H1 (cell line): Measurements from ENCODE around the gene OPA3. TPM values are rescaled to one million over a fixed set of nuclear protein-coding genes. Genes with fewer than 3 reads are reported as not detected.

Source experiments
- polyA plus RNA-seq, 7 experiments: library from polyadenylated mRNA; depleted of rRNA in 3 of 7; stranded (reverse) in 5 of 7; unstranded in 2 of 7; fragments of >200 nt in 5 of 7; fragments of 200-250 nt in 2 of 7; gene quantifications; 1 replicate in 5 of 7; 2 replicates in 1 of 7; 4 replicates in 1 of 7; pipeline versions ENCODE4 v1.2.1 to v1.2.3, GENCODE V29; 2011 to 2013; ENCODE audit warnings: missing spikeins in 2 of 7, mixed read lengths in 2 of 7
- total RNA-seq: library from RNA; stranded (reverse); fragmentation: NEBNext Ultra II Directional; extraction: Animal tissue kit (Norgen Biotek cat#: 25700); gene quantifications from 2 replicates; pipeline ENCODE4 v1.2.1, GENCODE V29; 2021

OPA3 gene
- total and polyA plus RNA-seq, 2 of the 8 experiments (the other 6 are each of a cell fraction or from before 2014, with no cell fraction given) = 12.5 to 14.5 TPM

Other genes with a start within 250 kb of the OPA3 start
- gene KLC3, start 244.1 kb downstream of the OPA3 start, total RNA-seq = 2.8 and 3.2 TPM in 2 replicates
- gene KLC3, start 244.1 kb downstream of the OPA3 start, polyA plus RNA-seq (2011; rRNA removed) = 1.3 and 2.4 TPM in 2 replicates
- gene ERCC2, start 214.2 kb downstream of the OPA3 start, total RNA-seq = 93.4 and 107 TPM in 2 replicates
- gene ERCC2, start 214.2 kb downstream of the OPA3 start, polyA plus RNA-seq (2011; rRNA removed) = 117 and 197 TPM in 2 replicates
- 15.3 and 18.4 TPM in 2 replicates for gene PPP1R13L, start 179.7 kb downstream of the OPA3 start, total RNA-seq
- 9.1 and 20.4 TPM in 2 replicates for gene PPP1R13L, start 179.7 kb downstream of the OPA3 start, polyA plus RNA-seq (2011; rRNA removed)
- 34.8 and 38.0 TPM in 2 replicates for gene POLR1G, start 178.2 kb downstream of the OPA3 start, total RNA-seq
- 16.8 and 18.4 TPM in 2 replicates for gene POLR1G, start 178.2 kb downstream of the OPA3 start, polyA plus RNA-seq (2011; rRNA removed)
- gene ERCC1, start 160.9 kb downstream of the OPA3 start, total RNA-seq = 44.7 and 46.4 TPM in 2 replicates
- 94.2 and 112 TPM in 2 replicates for gene ERCC1, start 160.9 kb downstream of the OPA3 start, polyA plus RNA-seq (2011; rRNA removed)
- 1.3 and 2.7 TPM in 2 replicates for gene FOSB, start 116.8 kb downstream of the OPA3 start, total RNA-seq
- gene FOSB, start 116.8 kb downstream of the OPA3 start, polyA plus RNA-seq (2011; rRNA removed) = 0.44 and 1.2 TPM in 2 replicates
- gene RTN2, start 87.8 kb downstream of the OPA3 start, total RNA-seq = 21.1 and 21.6 TPM in 2 replicates
- 21.0 and 33.5 TPM in 2 replicates for gene RTN2, start 87.8 kb downstream of the OPA3 start, polyA plus RNA-seq (2011; rRNA removed)
- gene PPM1N, start 86.4 kb downstream of the OPA3 start, total RNA-seq = 11.0 and 12.2 TPM in 2 replicates
- gene PPM1N, start 86.4 kb downstream of the OPA3 start, polyA plus RNA-seq (2011; rRNA removed) = 14.4 and 17.5 TPM in 2 replicates
- 135 and 138 TPM in 2 replicates for gene VASP, start 77.3 kb downstream of the OPA3 start, total RNA-seq
- gene VASP, start 77.3 kb downstream of the OPA3 start, polyA plus RNA-seq (2011; rRNA removed) = 89.7 and 163 TPM in 2 replicates
- 0.19 TPM in 1 of 2 replicates, not detected in the other for gene GPR4, start 17.4 kb upstream of the OPA3 start, total RNA-seq
- gene GPR4, start 17.4 kb upstream of the OPA3 start, polyA plus RNA-seq (2011; rRNA removed) = 0.39 and 0.41 TPM in 2 replicates
- gene EML2, start 54.6 kb upstream of the OPA3 start, total RNA-seq = 28.1 and 28.8 TPM in 2 replicates
- 29.4 and 45.4 TPM in 2 replicates for gene EML2, start 54.6 kb upstream of the OPA3 start, polyA plus RNA-seq (2011; rRNA removed)
- 0.54 and 1.3 TPM in 2 replicates for gene GIPR, start 83.4 kb upstream of the OPA3 start, total RNA-seq
- 0.42 and 1.0 TPM in 2 replicates for gene GIPR, start 83.4 kb upstream of the OPA3 start, polyA plus RNA-seq (2011; rRNA removed)
- gene SNRPD2, start 107.2 kb upstream of the OPA3 start, total RNA-seq = 759 and 761 TPM in 2 replicates
- gene SNRPD2, start 107.2 kb upstream of the OPA3 start, polyA plus RNA-seq (2011; rRNA removed) = 493 and 645 TPM in 2 replicates
- gene QPCTL, start 107.9 kb upstream of the OPA3 start, total RNA-seq = 25.2 and 27.1 TPM in 2 replicates
- 35.3 and 49.3 TPM in 2 replicates for gene QPCTL, start 107.9 kb upstream of the OPA3 start, polyA plus RNA-seq (2011; rRNA removed)
- 38.9 and 42.3 TPM in 2 replicates for gene FBXO46, start 146.1 kb upstream of the OPA3 start, total RNA-seq
- 11.2 and 22.1 TPM in 2 replicates for gene FBXO46, start 146.1 kb upstream of the OPA3 start, polyA plus RNA-seq (2011; rRNA removed)
- not detected in 2 replicates for gene MEIOSIN, start 148.6 kb upstream of the OPA3 start, total RNA-seq
- 0.11 and 0.14 TPM in 2 replicates for gene MEIOSIN, start 148.6 kb upstream of the OPA3 start, polyA plus RNA-seq (2011; rRNA removed)
- 24.2 and 27.3 TPM in 2 replicates for gene SIX5, start 184.4 kb upstream of the OPA3 start, total RNA-seq
- 20.9 and 37.2 TPM in 2 replicates for gene SIX5, start 184.4 kb upstream of the OPA3 start, polyA plus RNA-seq (2011; rRNA removed)
- 27.4 and 28.2 TPM in 2 replicates for gene DMPK, start 197.7 kb upstream of the OPA3 start, total RNA-seq
- gene DMPK, start 197.7 kb upstream of the OPA3 start, polyA plus RNA-seq (2011; rRNA removed) = 13.7 and 25.3 TPM in 2 replicates
- 41.0 and 41.6 TPM in 2 replicates for gene DMWD, start 208.0 kb upstream of the OPA3 start, total RNA-seq
- 13.6 and 23.7 TPM in 2 replicates for gene DMWD, start 208.0 kb upstream of the OPA3 start, polyA plus RNA-seq (2011; rRNA removed)
- gene RSPH6A, start 230.5 kb upstream of the OPA3 start, total RNA-seq = 0.19 and 0.25 TPM in 2 replicates
- gene RSPH6A, start 230.5 kb upstream of the OPA3 start, polyA plus RNA-seq (2011; rRNA removed) = 0.05 TPM in 2 replicates